ENCODE results near the gene CES3. TPM values are rescaled to one million over a fixed set of nuclear protein-coding genes. Genes with fewer than 3 reads are reported as not detected.
"Not testable (repeated sequence)": the region's sequence is repeated elsewhere in the genome, so short reads cannot be mapped to it uniquely, and the experiment has no call there.

The CES3 gene
- total RNA-seq, 1 donor from 2014 or later, result 1.5 TPM

DNA sequence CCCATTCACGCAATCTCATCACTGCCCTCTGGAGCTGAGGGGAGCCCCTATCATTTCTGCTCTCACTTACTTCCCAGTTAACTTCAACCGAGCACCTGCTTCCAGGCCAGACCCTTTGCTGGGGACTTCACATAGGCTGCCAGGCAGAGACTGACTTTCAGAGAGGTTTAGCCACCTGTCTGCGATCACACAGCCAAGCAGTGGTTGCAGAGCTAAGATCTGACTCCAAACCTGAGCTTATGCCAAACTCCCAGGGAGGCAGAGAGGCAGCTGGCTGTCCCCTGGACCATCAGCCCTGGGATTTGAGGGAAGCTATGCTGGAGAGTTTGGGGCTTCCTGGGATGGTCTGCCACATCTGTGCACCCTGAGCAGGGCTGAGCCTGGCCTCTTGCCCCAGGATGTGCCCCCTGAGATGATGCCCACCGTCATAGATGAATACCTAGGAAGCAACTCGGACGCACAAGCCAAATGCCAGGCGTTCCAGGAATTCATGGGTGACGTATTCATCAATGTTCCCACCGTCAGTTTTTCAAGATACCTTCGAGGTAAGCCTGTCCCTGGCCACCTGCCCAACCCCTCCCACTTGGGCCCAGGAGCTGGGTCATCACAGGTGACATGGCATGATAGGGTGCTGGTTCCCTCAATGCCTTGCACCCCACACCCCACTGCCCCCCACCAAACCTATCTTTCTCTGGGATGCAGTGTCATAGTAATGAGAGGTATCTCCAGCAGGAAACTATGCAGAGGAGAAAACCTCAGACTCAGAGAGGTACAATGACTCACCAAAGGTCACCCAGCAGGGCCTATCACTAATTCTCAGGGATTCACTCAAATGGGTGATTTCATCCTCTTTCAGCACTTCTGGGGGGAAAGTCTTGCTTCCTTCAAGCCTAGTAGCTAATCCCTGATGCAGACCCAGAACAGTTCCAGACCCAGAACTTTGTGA lies 10.0 kb downstream of the CES3 start:
- Mint-ChIP-seq H3K4me1 (ENCODE audit: low read depth, unreplicated experiment) (peaks cover 6% of the 10 kb centered on the region), H3K9me3 (ENCODE audit: unreplicated experiment) (no peaks in the 10 kb centered on the region), H3K27ac (ENCODE audit: unreplicated experiment) (no peak overlapping the region), H3K36me3 (ENCODE audit: low read depth, unreplicated experiment) (no peaks in the 10 kb centered on the region), H3K4me3 (ENCODE audit: unreplicated experiment) (no peak overlapping the region), H3K27me3 (ENCODE audit: low read depth, unreplicated experiment) (peaks cover 18% of the 10 kb centered on the region)
- FAIRE-seq (no peak), DNase-seq (ENCODE audit: low read depth) (peak; percentile 59)
- H3K79me2 ChIP-seq (ENCODE audit: insufficient read depth, low read length), result no peaks in the 10 kb centered on the region
- H2AFZ ChIP-seq (ENCODE audit: low read depth, low read length), result no peak overlapping the region
- no peak overlapping the region for H3K27ac ChIP-seq (ENCODE audit: low read depth, low read length)
- no peak overlapping the region for H3K9ac ChIP-seq (ENCODE audit: low read length)
- H3K36me3 ChIP-seq (ENCODE audit: insufficient read depth, low read length), result no peaks in the 10 kb centered on the region
- peak overlapping the region; percentile 54 for H3K4me2 ChIP-seq (ENCODE audit: low read length)
- peaks cover 5% of the 10 kb centered on the region for H3K27me3 ChIP-seq (ENCODE audit: insufficient read depth, low read length)
- TF ChIP-seq, protein P1, sequence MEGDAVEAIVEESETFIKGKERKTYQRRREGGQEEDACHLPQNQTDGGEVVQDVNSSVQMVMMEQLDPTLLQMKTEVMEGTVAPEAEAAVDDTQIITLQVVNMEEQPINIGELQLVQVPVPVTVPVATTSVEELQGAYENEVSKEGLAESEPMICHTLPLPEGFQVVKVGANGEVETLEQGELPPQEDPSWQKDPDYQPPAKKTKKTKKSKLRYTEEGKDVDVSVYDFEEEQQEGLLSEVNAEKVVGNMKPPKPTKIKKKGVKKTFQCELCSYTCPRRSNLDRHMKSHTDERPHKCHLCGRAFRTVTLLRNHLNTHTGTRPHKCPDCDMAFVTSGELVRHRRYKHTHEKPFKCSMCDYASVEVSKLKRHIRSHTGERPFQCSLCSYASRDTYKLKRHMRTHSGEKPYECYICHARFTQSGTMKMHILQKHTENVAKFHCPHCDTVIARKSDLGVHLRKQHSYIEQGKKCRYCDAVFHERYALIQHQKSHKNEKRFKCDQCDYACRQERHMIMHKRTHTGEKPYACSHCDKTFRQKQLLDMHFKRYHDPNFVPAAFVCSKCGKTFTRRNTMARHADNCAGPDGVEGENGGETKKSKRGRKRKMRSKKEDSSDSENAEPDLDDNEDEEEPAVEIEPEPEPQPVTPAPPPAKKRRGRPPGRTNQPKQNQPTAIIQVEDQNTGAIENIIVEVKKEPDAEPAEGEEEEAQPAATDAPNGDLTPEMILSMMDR (IDR thresholded peaks at IDR 0.05; ENCODE audit: insufficient read depth, low read depth, low read length), result no peak
- no peak for TF ChIP-seq EZH2 (IDR thresholded peaks at IDR 0.05; ENCODE audit: insufficient read depth, low read length)
- no peak overlapping the region for H3K4me3 ChIP-seq (ENCODE audit: insufficient read depth, low read depth, low read length)
- no peaks in the 10 kb centered on the region for H4K20me1 ChIP-seq (ENCODE audit: insufficient read depth, low read length)
- H3K4me1 ChIP-seq (ENCODE audit: insufficient read depth, low read length), result peaks cover 12% of the 10 kb centered on the region
- no peaks in the 10 kb centered on the region for H3K9me3 ChIP-seq (ENCODE audit: insufficient read depth, low read depth, low read length)

DNA sequence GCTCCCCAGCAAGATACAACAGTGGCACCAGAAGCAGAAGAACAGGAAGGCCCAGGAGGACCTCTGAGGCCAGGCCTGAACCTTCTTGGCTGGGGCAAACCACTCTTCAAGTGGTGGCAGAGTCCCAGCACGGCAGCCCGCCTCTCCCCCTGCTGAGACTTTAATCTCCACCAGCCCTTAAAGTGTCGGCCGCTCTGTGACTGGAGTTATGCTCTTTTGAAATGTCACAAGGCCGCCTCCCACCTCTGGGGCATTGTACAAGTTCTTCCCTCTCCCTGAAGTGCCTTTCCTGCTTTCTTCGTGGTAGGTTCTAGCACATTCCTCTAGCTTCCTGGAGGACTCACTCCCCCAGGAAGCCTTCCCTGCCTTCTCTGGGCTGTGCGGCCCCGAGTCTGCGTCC lies 11.9 kb downstream of the CES3 start:
- no peaks in the 10 kb centered on the region for H3K27me3 ChIP-seq (ENCODE audit: insufficient read depth, low read length)
- DNase-seq (ENCODE audit: low read depth) (no peak), FAIRE-seq (no peak)
- H3K9me3 ChIP-seq (ENCODE audit: insufficient read depth, low read depth, low read length), result no peaks in the 10 kb centered on the region
- no peak overlapping the region for H3K4me3 ChIP-seq (ENCODE audit: insufficient read depth, low read depth, low read length)
- H3K9ac ChIP-seq (ENCODE audit: low read length), result no peak overlapping the region
- Mint-ChIP-seq H3K9me3 (ENCODE audit: unreplicated experiment) (no peaks in the 10 kb centered on the region), H3K36me3 (ENCODE audit: low read depth, unreplicated experiment) (no peaks in the 10 kb centered on the region), H3K4me1 (ENCODE audit: low read depth, unreplicated experiment) (peaks cover 6% of the 10 kb centered on the region), H3K4me3 (ENCODE audit: unreplicated experiment) (no peak overlapping the region), H3K27me3 (ENCODE audit: low read depth, unreplicated experiment) (peaks cover 12% of the 10 kb centered on the region), H3K27ac (ENCODE audit: unreplicated experiment) (no peak overlapping the region)
- no peak overlapping the region for H3K4me2 ChIP-seq (ENCODE audit: low read length)
- H3K79me2 ChIP-seq (ENCODE audit: insufficient read depth, low read length), result no peaks in the 10 kb centered on the region
- peaks cover 12% of the 10 kb centered on the region for H3K4me1 ChIP-seq (ENCODE audit: insufficient read depth, low read length)
- H2AFZ ChIP-seq (ENCODE audit: low read depth, low read length), result no peak overlapping the region
- H4K20me1 ChIP-seq (ENCODE audit: insufficient read depth, low read length), result no peaks in the 10 kb centered on the region
- no peak overlapping the region for H3K27ac ChIP-seq (ENCODE audit: low read depth, low read length)
- no peaks in the 10 kb centered on the region for H3K36me3 ChIP-seq (ENCODE audit: insufficient read depth, low read length)
- TF ChIP-seq, protein P1 (IDR thresholded peaks at IDR 0.05; ENCODE audit: insufficient read depth, low read depth, low read length), result no peak
- no peak for TF ChIP-seq EZH2 (IDR thresholded peaks at IDR 0.05; ENCODE audit: insufficient read depth, low read length)

DNA sequence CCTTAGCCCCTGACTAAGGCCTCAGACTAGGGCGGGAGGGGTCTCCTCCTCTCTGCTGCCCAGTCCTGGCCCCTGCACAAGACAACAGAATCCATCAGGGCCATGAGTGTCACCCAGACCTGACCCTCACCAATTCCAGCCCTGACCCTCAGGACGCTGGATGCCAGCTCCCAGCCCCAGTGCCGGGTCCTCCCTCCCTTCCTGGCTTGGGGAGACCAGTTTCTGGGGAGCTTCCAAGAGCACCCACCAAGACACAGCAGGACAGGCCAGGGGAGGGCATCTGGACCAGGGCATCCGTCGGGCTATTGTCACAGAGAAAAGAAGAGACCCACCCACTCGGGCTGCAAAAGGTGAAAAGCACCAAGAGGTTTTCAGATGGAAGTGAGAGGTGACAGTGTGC lies 12.7 kb downstream of the CES3 start:
- H3K4me2 ChIP-seq (ENCODE audit: low read length), result no peak overlapping the region
- H2AFZ ChIP-seq (ENCODE audit: low read depth, low read length), result no peak overlapping the region
- no peaks in the 10 kb centered on the region for H4K20me1 ChIP-seq (ENCODE audit: insufficient read depth, low read length)
- H3K9me3 ChIP-seq (ENCODE audit: insufficient read depth, low read depth, low read length), result no peaks in the 10 kb centered on the region
- Mint-ChIP-seq H3K4me1 (ENCODE audit: low read depth, unreplicated experiment) (peaks cover 6% of the 10 kb centered on the region), H3K4me3 (ENCODE audit: unreplicated experiment) (no peak overlapping the region), H3K27ac (ENCODE audit: unreplicated experiment) (no peak overlapping the region), H3K9me3 (ENCODE audit: unreplicated experiment) (no peaks in the 10 kb centered on the region), H3K36me3 (ENCODE audit: low read depth, unreplicated experiment) (no peaks in the 10 kb centered on the region), H3K27me3 (ENCODE audit: low read depth, unreplicated experiment) (peaks cover 12% of the 10 kb centered on the region)
- H3K36me3 ChIP-seq (ENCODE audit: insufficient read depth, low read length), result no peaks in the 10 kb centered on the region
- TF ChIP-seq, protein P1 (IDR thresholded peaks at IDR 0.05; ENCODE audit: insufficient read depth, low read depth, low read length), result no peak
- no peak for TF ChIP-seq EZH2 (IDR thresholded peaks at IDR 0.05; ENCODE audit: insufficient read depth, low read length)
- no peak overlapping the region for H3K9ac ChIP-seq (ENCODE audit: low read length)
- H3K27me3 ChIP-seq (ENCODE audit: insufficient read depth, low read length), result no peaks in the 10 kb centered on the region
- no peak for DNase-seq (ENCODE audit: low read depth)
- no peak for FAIRE-seq
- no peaks in the 10 kb centered on the region for H3K79me2 ChIP-seq (ENCODE audit: insufficient read depth, low read length)
- H3K4me1 ChIP-seq (ENCODE audit: insufficient read depth, low read length), result peaks cover 12% of the 10 kb centered on the region
- no peak overlapping the region for H3K4me3 ChIP-seq (ENCODE audit: insufficient read depth, low read depth, low read length)
- H3K27ac ChIP-seq (ENCODE audit: low read depth, low read length), result no peak overlapping the region

DNA sequence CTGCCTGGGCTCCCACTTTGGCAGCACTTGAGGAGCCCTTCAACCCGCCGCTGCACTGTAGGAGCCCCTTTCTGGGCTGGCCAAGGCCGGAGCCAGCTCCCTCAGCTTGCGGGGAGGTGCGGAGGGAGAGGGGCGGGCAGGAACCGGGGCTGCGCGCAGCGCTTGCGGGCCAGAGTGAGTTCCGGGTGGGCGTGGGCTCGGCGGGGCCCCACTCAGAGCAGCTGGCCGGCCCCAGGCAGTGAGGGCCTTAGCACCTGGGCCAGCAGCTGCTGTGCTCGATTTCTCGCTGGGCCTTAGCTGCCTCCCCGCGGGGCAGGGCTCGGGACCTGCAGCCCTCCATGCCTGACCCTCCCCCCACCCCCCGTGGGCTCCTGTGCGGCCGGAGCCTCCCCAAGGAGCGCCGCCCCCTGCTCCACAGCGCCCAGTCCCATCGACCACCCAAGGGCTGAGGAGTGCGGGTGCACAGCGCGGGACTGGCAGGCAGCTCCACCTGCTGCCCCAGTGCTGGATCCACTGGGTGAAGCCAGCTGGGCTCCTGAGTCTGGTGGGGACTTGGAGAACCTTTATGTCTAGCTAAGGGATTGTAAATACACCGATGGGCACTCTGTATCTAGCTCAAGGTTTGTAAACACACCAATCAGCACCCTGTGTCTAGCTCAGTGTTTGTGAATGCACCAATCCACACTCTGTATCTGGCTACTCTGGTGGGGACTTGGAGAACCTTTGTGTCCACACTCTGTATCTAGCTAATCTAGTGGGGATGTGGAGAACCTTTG lies 13.3 kb downstream of the CES3 start:
- not testable (repeated sequence) for H3K4me3 ChIP-seq (ENCODE audit: insufficient read depth, low read depth, low read length); H3K4me2 ChIP-seq (ENCODE audit: low read length); H3K4me3 Mint-ChIP-seq (ENCODE audit: unreplicated experiment); DNase-seq (ENCODE audit: low read depth); FAIRE-seq; H3K27ac ChIP-seq (ENCODE audit: low read depth, low read length); H3K79me2 ChIP-seq (ENCODE audit: insufficient read depth, low read length); H3K36me3 ChIP-seq (ENCODE audit: insufficient read depth, low read length); H3K9me3 Mint-ChIP-seq (ENCODE audit: unreplicated experiment); H3K4me1 Mint-ChIP-seq (ENCODE audit: low read depth, unreplicated experiment); H2AFZ ChIP-seq (ENCODE audit: low read depth, low read length); H3K9me3 ChIP-seq (ENCODE audit: insufficient read depth, low read depth, low read length); H3K9ac ChIP-seq (ENCODE audit: low read length); H4K20me1 ChIP-seq (ENCODE audit: insufficient read depth, low read length); H3K36me3 Mint-ChIP-seq (ENCODE audit: low read depth, unreplicated experiment); H3K27ac Mint-ChIP-seq (ENCODE audit: unreplicated experiment); H3K27me3 ChIP-seq (ENCODE audit: insufficient read depth, low read length)
- H3K4me1 ChIP-seq (ENCODE audit: insufficient read depth, low read length), result peaks cover 12% of the 10 kb centered on the region
- H3K27me3 Mint-ChIP-seq (ENCODE audit: low read depth, unreplicated experiment), result peaks cover 11% of the 10 kb centered on the region
